HepG2 (cell line): ENCODE data around the gene ZNF547. TPM values are rescaled to one million over a fixed set of nuclear protein-coding genes. Genes with fewer than 3 reads are reported as not detected.
A peak's percentile ranks its signal among the peaks of the same experiment; 100 is the strongest.

Source experiments
- GABPB1 ChIP-seq: IDR thresholded peaks from 2 replicates; pipeline ENCODE4 v1.6.1; 2016; ENCODE audit warnings: mild to moderate bottlenecking, missing genetic modification reagents, moderate library complexity, missing compliant biosample characterization
- KLF9 ChIP-seq: IDR thresholded peaks from 2 replicates; pipeline ENCODE4 v1.6.1; 2016; ENCODE audit warnings: low read depth
- MAFK ChIP-seq, 2 experiments: IDR thresholded peaks in 1 of 2; conservative IDR thresholded peaks in 1 of 2; 2 replicates each; pipeline ENCODE4 v1.6.1; 2011; ENCODE audit warnings: improper control_type of control experiment in 2 of 2, low read length in 2 of 2
- NFE2L1 ChIP-seq: sonication (generic); formaldehyde crosslinking; IDR thresholded peaks from 2 replicates; pipeline ENCODE4 v1.4.0; 2020; ENCODE audit warnings: missing genetic modification reagents, mild to moderate bottlenecking, borderline replicate concordance
- NR3C1 ChIP-seq: sonication (generic); formaldehyde crosslinking; IDR thresholded peaks from 2 replicates; pipeline ENCODE4 v1.4.0; 2020; ENCODE audit warnings: missing genetic modification reagents
- POLR2A ChIP-seq, 2 experiments: IDR thresholded peaks; 2 replicates each; pipeline ENCODE4 v1.6.1; 2011; ENCODE audit warnings: low read depth in 2 of 2, low read length in 2 of 2, mild to moderate bottlenecking in 1 of 2, moderate library complexity in 1 of 2; ENCODE audit not compliant: insufficient read depth in 1 of 2
- RBM39 ChIP-seq: fragments of 200-400 bp; formaldehyde crosslinking; IDR thresholded peaks from one replicate; pipeline ENCODE4 v1.6.1; 2018; ENCODE audit warnings: antibody characterized with exemption, mild to moderate bottlenecking, low read depth, low read length; ENCODE audit not compliant: poor library complexity, severe bottlenecking
- REPIN1 ChIP-seq: sonication (generic); formaldehyde crosslinking; IDR thresholded peaks from 2 replicates; pipeline ENCODE4 v1.8.0; 2022; ENCODE audit warnings: missing genetic modification reagents, low read depth, mild to moderate bottlenecking, borderline replicate concordance
- SRSF9 ChIP-seq: fragments of 200-400 bp; formaldehyde crosslinking; IDR thresholded peaks from 2 replicates; pipeline ENCODE4 v1.6.1; 2018; ENCODE audit warnings: borderline replicate concordance, mild to moderate bottlenecking, low read depth, low read length; ENCODE audit not compliant: insufficient read depth, poor library complexity, severe bottlenecking
- ZNF44 ChIP-seq: sonication (generic); formaldehyde crosslinking; IDR thresholded peaks from 2 replicates; pipeline ENCODE4 v1.5.1; 2020; ENCODE audit warnings: mild to moderate bottlenecking, missing genetic modification reagents
- ZNF501 ChIP-seq: sonication (generic); formaldehyde crosslinking; IDR thresholded peaks from 2 replicates; pipeline ENCODE4 v1.5.1; 2020; ENCODE audit warnings: mild to moderate bottlenecking, moderate library complexity, missing genetic modification reagents
- ZNF713 ChIP-seq: sonication (generic); formaldehyde crosslinking; IDR thresholded peaks from 2 replicates; pipeline ENCODE4 v1.4.0; 2020; ENCODE audit warnings: mild to moderate bottlenecking, missing genetic modification reagents
- ZNF749 ChIP-seq: sonication (generic); formaldehyde crosslinking; IDR thresholded peaks from 2 replicates; pipeline ENCODE4 v1.8.0; 2022; ENCODE audit warnings: mild to moderate bottlenecking, missing genetic modification reagents, moderate library complexity, borderline replicate concordance
- ZSCAN9 ChIP-seq: IDR thresholded peaks from 2 replicates; pipeline ENCODE4 v1.6.1; 2016; ENCODE audit warnings: borderline replicate concordance
- polyA plus RNA-seq, 8 experiments: library from polyadenylated mRNA; depleted of rRNA in 3 of 8; stranded (reverse) in 7 of 8; unstranded in 1 of 8; fragments of >200 nt; fragmentation: Illumina TruSeq in 4 of 8; extraction: Trizol in 4 of 8; gene quantifications; 2 replicates each; pipeline versions ENCODE4 v1.2.1 to v1.2.3, GENCODE V29; 2011 to 2016; ENCODE audit warnings: low read depth in 4 of 8, missing spikeins in 1 of 8, mixed read lengths in 1 of 8; ENCODE audit not compliant: insufficient read depth in 1 of 8
- total RNA-seq, 5 experiments: library from RNA; depleted of rRNA; stranded (reverse); fragments of >200 nt; fragmentation: Illumina TruSeq; extraction: Trizol; gene quantifications; 2 replicates each; pipeline ENCODE4 v1.2.3, GENCODE V29; 2016; ENCODE audit warnings: low read depth in 1 of 5
- TF ChIP-seq, protein P1 (sequence below): sonication (generic); formaldehyde crosslinking; IDR thresholded peaks from 2 replicates; pipeline ENCODE4 v1.9.0; 2021; ENCODE audit warnings: missing genetic modification reagents, borderline replicate concordance
- TF ChIP-seq, protein P2 (sequence below): sonication (generic); formaldehyde crosslinking; IDR thresholded peaks from 2 replicates; pipeline ENCODE4 v1.4.0; 2020; ENCODE audit warnings: missing genetic modification reagents
- TF ChIP-seq, protein P3 (sequence below): sonication (generic); formaldehyde crosslinking; IDR thresholded peaks from 2 replicates; pipeline ENCODE4 v1.5.0; 2020; ENCODE audit warnings: mild to moderate bottlenecking, missing genetic modification reagents, borderline replicate concordance

The ZNF547 gene
- total and polyA plus RNA-seq, 2 of the 13 experiments (the other 11 are each of a cell fraction or from before 2014, with no cell fraction given): 2.0 to 2.6 TPM

DNA sequence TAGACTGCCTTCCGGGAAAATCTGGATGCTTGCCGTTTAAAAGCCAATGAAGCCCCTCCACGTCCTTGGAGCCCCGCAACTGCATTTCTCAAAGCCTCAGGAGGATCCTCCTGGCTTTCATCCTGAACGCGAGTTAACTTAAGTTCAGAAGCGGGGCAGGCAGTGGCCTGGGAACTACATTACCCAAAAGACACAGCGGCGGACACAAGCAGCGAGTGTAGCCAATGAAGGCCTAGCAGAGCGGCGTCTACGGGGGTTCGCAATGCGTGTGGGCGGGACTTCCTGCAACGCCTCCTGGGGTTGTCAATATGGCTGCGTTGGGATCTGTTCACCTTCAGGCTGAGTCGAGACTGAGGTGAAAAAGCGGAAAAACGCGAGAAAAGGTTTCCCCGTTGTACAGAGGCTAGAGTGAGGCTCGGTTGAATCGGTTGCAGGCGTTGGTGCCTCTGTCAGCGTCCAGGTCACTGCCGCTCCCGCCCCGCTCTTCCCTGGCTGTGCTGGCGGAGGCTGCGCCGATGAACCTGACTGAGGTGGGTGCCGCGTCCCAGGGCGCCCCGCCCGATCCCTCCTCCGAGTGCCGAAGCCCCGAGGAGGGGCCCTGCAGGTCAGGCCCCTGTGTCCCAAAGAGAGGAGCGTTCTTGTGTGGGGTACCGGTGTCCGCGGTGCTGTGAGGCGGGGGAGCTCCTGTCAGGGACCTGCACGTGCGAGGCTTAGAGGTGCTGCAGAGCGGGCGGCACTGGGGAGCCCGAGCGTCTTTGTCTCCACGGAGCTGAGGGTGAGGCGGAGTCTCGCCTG is 47.7 kb downstream of the ZNF547 start, which contains the start of gene ZNF17 (continued):
- TF ChIP-seq, protein P1, sequence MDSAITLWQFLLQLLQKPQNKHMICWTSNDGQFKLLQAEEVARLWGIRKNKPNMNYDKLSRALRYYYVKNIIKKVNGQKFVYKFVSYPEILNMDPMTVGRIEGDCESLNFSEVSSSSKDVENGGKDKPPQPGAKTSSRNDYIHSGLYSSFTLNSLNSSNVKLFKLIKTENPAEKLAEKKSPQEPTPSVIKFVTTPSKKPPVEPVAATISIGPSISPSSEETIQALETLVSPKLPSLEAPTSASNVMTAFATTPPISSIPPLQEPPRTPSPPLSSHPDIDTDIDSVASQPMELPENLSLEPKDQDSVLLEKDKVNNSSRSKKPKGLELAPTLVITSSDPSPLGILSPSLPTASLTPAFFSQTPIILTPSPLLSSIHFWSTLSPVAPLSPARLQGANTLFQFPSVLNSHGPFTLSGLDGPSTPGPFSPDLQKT (CRISPR knock-in tag): no peak
- TF ChIP-seq GABPB1 (peak; percentile 98), SRSF9 (no peak), NFE2L1 (CRISPR knock-in tag) (peak; percentile 26; the same call in 1 of the 2 replicates), ZNF501 (peak; percentile 49), MAFK (conservative IDR thresholded peaks at IDR 0.05 in 1 of 2, IDR thresholded peaks at IDR 0.05 in 1 of 2; ENCODE audit: low read length in 2 of 2) (no peak), ZSCAN9 (CRISPR knock-in tag) (peak; percentile 39; the same call in 1 of the 2 replicates), REPIN1 (CRISPR knock-in tag) (peak; percentile 70), ZNF44 (no peak), ZNF713 (0 out of 2 replicates have a peak, but pooled peaks have one; percentile 40), RBM39 (peak; percentile 71), KLF9 (CRISPR knock-in tag) (no peak), ZNF749 (CRISPR knock-in tag) (no peak), NR3C1 (no peak), POLR2A (IDR thresholded peaks at IDR 0.05; ENCODE audit: insufficient read depth in 1 of 2, low read depth in 2 of 2, low read length in 2 of 2) (peak; percentile 54 to 71; a peak in 3 of 4 replicates)
- TF ChIP-seq, protein P2, sequence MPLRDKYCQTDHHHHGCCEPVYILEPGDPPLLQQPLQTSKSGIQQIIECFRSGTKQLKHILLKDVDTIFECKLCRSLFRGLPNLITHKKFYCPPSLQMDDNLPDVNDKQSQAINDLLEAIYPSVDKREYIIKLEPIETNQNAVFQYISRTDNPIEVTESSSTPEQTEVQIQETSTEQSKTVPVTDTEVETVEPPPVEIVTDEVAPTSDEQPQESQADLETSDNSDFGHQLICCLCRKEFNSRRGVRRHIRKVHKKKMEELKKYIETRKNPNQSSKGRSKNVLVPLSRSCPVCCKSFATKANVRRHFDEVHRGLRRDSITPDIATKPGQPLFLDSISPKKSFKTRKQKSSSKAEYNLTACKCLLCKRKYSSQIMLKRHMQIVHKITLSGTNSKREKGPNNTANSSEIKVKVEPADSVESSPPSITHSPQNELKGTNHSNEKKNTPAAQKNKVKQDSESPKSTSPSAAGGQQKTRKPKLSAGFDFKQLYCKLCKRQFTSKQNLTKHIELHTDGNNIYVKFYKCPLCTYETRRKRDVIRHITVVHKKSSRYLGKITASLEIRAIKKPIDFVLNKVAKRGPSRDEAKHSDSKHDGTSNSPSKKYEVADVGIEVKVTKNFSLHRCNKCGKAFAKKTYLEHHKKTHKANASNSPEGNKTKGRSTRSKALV (CRISPR knock-in tag): no peak
- TF ChIP-seq, protein P3, sequence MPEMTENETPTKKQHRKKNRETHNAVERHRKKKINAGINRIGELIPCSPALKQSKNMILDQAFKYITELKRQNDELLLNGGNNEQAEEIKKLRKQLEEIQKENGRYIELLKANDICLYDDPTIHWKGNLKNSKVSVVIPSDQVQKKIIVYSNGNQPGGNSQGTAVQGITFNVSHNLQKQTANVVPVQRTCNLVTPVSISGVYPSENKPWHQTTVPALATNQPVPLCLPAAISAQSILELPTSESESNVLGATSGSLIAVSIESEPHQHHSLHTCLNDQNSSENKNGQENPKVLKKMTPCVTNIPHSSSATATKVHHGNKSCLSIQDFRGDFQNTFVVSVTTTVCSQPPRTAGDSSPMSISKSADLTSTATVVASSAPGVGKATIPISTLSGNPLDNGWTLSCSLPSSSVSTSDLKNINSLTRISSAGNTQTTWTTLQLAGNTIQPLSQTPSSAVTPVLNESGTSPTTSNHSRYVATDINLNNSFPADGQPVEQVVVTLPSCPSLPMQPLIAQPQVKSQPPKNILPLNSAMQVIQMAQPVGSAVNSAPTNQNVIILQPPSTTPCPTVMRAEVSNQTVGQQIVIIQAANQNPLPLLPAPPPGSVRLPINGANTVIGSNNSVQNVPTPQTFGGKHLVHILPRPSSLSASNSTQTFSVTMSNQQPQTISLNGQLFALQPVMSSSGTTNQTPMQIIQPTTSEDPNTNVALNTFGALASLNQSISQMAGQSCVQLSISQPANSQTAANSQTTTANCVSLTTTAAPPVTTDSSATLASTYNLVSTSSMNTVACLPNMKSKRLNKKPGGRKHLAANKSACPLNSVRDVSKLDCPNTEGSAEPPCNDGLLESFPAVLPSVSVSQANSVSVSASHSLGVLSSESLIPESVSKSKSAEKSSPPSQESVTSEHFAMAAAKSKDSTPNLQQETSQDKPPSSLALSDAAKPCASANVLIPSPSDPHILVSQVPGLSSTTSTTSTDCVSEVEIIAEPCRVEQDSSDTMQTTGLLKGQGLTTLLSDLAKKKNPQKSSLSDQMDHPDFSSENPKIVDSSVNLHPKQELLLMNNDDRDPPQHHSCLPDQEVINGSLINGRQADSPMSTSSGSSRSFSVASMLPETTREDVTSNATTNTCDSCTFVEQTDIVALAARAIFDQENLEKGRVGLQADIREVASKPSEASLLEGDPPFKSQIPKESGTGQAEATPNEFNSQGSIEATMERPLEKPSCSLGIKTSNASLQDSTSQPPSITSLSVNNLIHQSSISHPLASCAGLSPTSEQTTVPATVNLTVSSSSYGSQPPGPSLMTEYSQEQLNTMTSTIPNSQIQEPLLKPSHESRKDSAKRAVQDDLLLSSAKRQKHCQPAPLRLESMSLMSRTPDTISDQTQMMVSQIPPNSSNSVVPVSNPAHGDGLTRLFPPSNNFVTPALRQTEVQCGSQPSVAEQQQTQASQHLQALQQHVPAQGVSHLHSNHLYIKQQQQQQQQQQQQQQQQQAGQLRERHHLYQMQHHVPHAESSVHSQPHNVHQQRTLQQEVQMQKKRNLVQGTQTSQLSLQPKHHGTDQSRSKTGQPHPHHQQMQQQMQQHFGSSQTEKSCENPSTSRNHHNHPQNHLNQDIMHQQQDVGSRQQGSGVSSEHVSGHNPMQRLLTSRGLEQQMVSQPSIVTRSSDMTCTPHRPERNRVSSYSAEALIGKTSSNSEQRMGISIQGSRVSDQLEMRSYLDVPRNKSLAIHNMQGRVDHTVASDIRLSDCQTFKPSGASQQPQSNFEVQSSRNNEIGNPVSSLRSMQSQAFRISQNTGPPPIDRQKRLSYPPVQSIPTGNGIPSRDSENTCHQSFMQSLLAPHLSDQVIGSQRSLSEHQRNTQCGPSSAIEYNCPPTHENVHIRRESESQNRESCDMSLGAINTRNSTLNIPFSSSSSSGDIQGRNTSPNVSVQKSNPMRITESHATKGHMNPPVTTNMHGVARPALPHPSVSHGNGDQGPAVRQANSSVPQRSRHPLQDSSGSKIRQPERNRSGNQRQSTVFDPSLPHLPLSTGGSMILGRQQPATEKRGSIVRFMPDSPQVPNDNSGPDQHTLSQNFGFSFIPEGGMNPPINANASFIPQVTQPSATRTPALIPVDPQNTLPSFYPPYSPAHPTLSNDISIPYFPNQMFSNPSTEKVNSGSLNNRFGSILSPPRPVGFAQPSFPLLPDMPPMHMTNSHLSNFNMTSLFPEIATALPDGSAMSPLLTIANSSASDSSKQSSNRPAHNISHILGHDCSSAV (CRISPR knock-in tag): no peak
